A673 (cell line): ENCODE data around the gene NEGR1. TPM values are rescaled to one million over a fixed set of nuclear protein-coding genes. Genes with fewer than 3 reads are reported as not detected.

Source experiments
- BruUV-seq: library from RNA; stranded (reverse); fragments of 400-500 nt; replicated peaks from 2 replicates; lab custom pipeline; 2021; lab: Mats Ljungman, UMichigan
- CTCF ChIA-PET: fragments of 300-600 bp; sonication (Branson Sonifier 250); formaldehyde crosslinking; loops from one replicate; lab custom pipeline; 2022; ENCODE audit warnings: antibody characterized with exemption; lab: Charles Lee
- POLR2A ChIA-PET: fragments of 300-600 bp; sonication (Branson Sonifier 250); formaldehyde crosslinking; loops from one replicate; lab custom pipeline; 2022; ENCODE audit warnings: antibody characterized with exemption; ENCODE audit not compliant: low non-redundant PET; lab: Charles Lee
- DNase-seq: peaks from one replicate; pipeline ENCODE4 v3.0.0-alpha.2; 2015; ENCODE audit warnings: low spot score
- H3K27ac ChIP-seq: fragments of 200-600 bp; sonication (generic); 2 replicates; pipeline ENCODE4 v1.5.1; 2016; ENCODE audit warnings: mixed run types, low read depth, mild to moderate bottlenecking, mixed read lengths, antibody characterized with exemption, low read length; ENCODE audit not compliant: poor library complexity, severe bottlenecking
- H3K27me3 ChIP-seq: fragments of 200-600 bp; sonication (generic); replicated peaks from 2 replicates; pipeline ENCODE4 v1.6.1; 2017; ENCODE audit warnings: mixed run types, low read depth, mild to moderate bottlenecking, mixed read lengths, antibody characterized with exemption, low read length; ENCODE audit not compliant: insufficient read depth, poor library complexity
- H3K36me3 ChIP-seq: fragments of 200-600 bp; sonication (generic); 2 replicates; pipeline ENCODE4 v1.6.1; 2016; ENCODE audit warnings: mixed run types, mild to moderate bottlenecking, mixed read lengths, antibody characterized with exemption, low read length; ENCODE audit not compliant: insufficient read depth, poor library complexity, severe bottlenecking
- H3K4me1 ChIP-seq: fragments of 200-600 bp; sonication (generic); 2 replicates; pipeline ENCODE4 v1.6.1; 2017; ENCODE audit warnings: mixed run types, mild to moderate bottlenecking, mixed read lengths, antibody characterized with exemption, low read length; ENCODE audit not compliant: insufficient read depth, poor library complexity, severe bottlenecking
- H3K4me3 ChIP-seq: fragments of 200-600 bp; sonication (generic); 2 replicates; pipeline ENCODE4 v1.5.1; 2016; ENCODE audit warnings: low read depth, mixed run types, mild to moderate bottlenecking, mixed read lengths, low read length; ENCODE audit not compliant: poor library complexity, severe bottlenecking
- H3K9me3 ChIP-seq: fragments of 200-600 bp; sonication (generic); 2 replicates; pipeline ENCODE4 v1.6.1; 2016; ENCODE audit warnings: mixed run types, low read depth, mild to moderate bottlenecking, mixed read lengths, antibody characterized with exemption, low read length; ENCODE audit not compliant: poor library complexity, severe bottlenecking
- CTCF ChIP-seq: fragments of 300-800, 200-600 bp; sonication (generic); conservative IDR thresholded peaks from 2 replicates; pipeline ENCODE4 v1.5.1; 2017; ENCODE audit warnings: low read depth, mild to moderate bottlenecking, antibody characterized with exemption, low read length, moderate library complexity, mixed read lengths
- EZH2 ChIP-seq: fragments of 200-600 bp; sonication (generic); IDR thresholded peaks from 2 replicates; pipeline ENCODE4 v1.6.1; 2017; ENCODE audit warnings: borderline replicate concordance, low read depth, mild to moderate bottlenecking, mixed read lengths, antibody characterized with exemption, low read length; ENCODE audit not compliant: poor library complexity, severe bottlenecking
- intact Hi-C: fragments of 100-400 bp; cut with micrococcal nuclease; formaldehyde crosslinking; loops from one replicate; pipeline ENCODE4 v1.10.0; 2022; ENCODE audit not compliant: unreplicated experiment
- total RNA-seq: library from RNA; stranded (reverse); gene quantifications from 2 replicates; pipeline ENCODE4 v1.2.3, GENCODE V29; 2021

NEGR1 gene
- total RNA-seq, 1 experiment from 2014 or later = 7.6 TPM

DNA sequence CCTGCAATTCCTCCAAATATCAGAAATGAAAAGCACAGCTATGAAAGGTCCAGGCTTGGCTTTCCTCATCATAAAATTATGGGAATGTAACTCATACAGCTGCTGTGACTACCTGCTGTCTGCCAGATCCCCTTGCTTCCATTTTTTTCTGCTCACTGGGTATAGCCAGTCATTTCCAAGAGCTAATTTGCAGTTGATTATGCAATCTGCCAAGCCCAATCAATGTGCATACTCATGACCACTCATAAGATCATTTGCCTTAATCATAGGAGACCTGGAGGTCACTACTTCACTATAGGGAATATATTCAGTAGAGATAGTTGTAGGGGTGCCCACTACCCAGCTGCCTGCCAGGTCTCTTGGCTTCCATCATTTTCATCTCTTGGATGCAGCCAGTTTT is 783.8 kb downstream of the NEGR1 start:
- intact Hi-C loops = no loop called here
- BruUV-seq = no TSS peak
- H3K4me1 ChIP-seq = no peaks in the 10 kb centered on the region
- no peak for DNase-seq
- no peaks in the 10 kb centered on the region for H3K36me3 ChIP-seq
- ChIA-PET CTCF (no interaction called here), POLR2A (no interaction called here)
- H3K4me3 ChIP-seq = no peak overlapping the region
- no peak for TF ChIP-seq EZH2
- no peak for TF ChIP-seq CTCF
- H3K9me3 ChIP-seq = no peaks in the 10 kb centered on the region
- H3K27ac ChIP-seq = no peak overlapping the region
- no peaks in the 10 kb centered on the region for H3K27me3 ChIP-seq

- ChIA-PET CTCF (interaction anchor here (0.6 kb wide), 1 partner anchor 334 kb away, joined by 5 read pairs; no protein-coding TSS in a partner anchor), POLR2A (no interaction called here)
- BruUV-seq = no TSS peak
- H3K27me3 ChIP-seq = no peaks in the 10 kb centered on the region
- no peaks in the 10 kb centered on the region for H3K4me1 ChIP-seq
- H3K36me3 ChIP-seq = no peaks in the 10 kb centered on the region
- intact Hi-C loops = no loop called here
- H3K27ac ChIP-seq = no peak overlapping the region
- no peak for TF ChIP-seq CTCF
- TF ChIP-seq EZH2 = no peak
- no peak overlapping the region for H3K4me3 ChIP-seq
- DNase-seq = no peak
- H3K9me3 ChIP-seq = no peaks in the 10 kb centered on the region
These were observed 788.2 kb downstream of the NEGR1 start for GRCh38 chr1:71494163-71494562.

GRCh38 chr1:71492298-71493041 is 789.9 kb downstream of the NEGR1 start:
- ChIA-PET CTCF (no interaction called here), POLR2A (no interaction called here)
- no peak overlapping the region for H3K27ac ChIP-seq
- no peaks in the 10 kb centered on the region for H3K9me3 ChIP-seq
- no peaks in the 10 kb centered on the region for H3K27me3 ChIP-seq
- BruUV-seq = no TSS peak
- no peaks in the 10 kb centered on the region for H3K36me3 ChIP-seq
- intact Hi-C loops = no loop called here
- DNase-seq = no peak
- no peak overlapping the region for H3K4me3 ChIP-seq
- TF ChIP-seq EZH2 (no peak), CTCF (no peak)
- H3K4me1 ChIP-seq = no peaks in the 10 kb centered on the region
